M059J (cell line): ENCODE data around the gene DDX41. TPM values are rescaled to one million over a fixed set of nuclear protein-coding genes. Genes with fewer than 3 reads are reported as not detected.
"Not testable (repeated sequence)": the region's sequence is repeated elsewhere in the genome, so short reads cannot be mapped to it uniquely, and the experiment has no call there.

Experiments
- DNase-seq: peaks from one replicate; pipeline ENCODE4 v3.0.0-alpha.2; 2012; ENCODE audit warnings: low read depth
- total RNA-seq: library from RNA; depleted of rRNA; stranded (reverse); fragments of >200 nt; shearing (Covaris generic); gene quantifications from 2 replicates; pipeline ENCODE4 v1.2.3, GENCODE V29; 2014

The DDX41 gene
- total RNA-seq, 1 experiment from 2014 or later = 103 TPM

DNA sequence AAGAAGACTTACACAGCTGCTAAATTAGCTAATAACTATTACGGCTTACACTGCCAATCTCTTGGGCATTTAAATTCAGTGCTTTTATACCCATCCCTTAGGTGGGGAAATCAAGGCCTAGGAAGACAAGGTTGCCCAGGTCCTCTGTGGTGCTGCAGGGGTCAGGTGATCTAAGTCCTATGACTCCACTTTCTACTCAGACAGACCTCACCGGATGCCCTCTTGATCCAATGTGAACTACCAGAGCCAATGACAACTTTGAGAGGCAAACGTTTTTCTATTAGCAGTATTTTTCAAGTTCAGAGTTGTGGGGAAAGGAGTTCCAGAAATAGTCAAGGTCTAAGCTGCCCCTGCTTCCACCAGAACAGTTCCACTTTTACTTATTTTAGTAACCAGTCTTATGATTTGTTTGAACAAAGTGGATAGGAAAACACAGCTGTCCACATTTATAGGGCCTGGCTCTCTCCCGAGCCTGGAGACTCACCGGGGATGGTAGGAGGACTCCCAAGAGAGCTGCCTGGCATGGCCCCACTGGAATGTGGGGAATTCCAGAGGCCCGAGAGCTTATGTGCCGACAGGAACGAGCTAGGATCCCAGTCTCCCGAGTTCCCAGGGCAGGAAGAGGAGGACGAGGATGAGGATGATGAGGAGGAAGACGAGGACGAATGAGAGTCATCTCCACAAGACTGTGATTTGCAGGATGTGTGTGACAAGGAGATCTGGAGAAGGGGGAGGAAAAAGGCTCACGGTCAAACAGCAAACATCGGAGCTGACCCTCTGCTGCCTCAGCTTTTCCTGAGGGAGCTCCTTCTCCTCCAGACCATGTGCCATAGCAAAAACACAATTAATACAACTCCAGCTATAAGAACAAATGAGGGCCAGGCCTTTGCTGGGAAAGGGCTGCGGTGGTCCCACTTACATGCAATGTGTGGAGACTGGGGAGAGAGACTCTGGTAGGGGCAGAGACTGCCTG is 20.9 kb upstream of the DDX41 start:
- DNase-seq = peak; percentile 70

DNA sequence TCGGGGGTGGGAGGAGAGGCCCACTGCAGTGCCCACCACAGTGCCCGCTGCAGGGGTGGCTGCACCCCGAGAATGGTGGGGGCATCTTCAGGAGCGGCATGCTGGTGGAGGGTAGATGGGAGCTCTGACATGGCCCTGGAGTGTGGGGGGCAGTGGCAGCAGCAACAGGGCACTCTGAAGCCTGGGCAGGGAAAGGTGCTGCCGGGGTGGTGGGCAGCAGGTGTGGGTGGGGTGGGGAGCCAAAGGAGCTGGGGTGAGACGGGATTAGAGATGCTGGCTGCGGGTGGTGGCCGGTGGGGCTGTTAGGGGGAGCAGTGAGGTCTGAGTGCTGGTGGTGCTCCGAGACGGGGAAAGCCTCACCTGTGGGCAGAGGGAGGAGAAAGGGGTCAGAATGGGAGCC is 19.6 kb upstream of the DDX41 start:
- DNase-seq = no peak

DNA sequence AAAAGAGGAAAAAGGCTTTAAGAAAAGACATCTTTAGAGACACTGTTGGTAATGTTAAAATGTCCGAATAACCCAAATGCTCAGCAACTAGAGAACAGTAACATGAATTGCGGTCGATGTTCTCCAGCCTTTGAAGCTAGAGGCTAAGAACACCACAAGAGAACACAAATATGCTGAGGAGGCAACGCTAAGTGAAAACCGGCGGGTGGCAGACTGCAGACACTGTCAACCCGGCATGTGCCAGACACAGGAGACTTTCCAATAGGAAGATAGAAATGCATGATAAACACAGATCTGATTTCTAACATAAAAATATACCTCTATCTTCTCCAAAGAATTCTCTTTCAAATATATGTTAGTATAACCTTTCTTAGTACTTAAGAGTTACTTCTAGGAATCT is 18.4 kb upstream of the DDX41 start:
- DNase-seq = no peak

DNA sequence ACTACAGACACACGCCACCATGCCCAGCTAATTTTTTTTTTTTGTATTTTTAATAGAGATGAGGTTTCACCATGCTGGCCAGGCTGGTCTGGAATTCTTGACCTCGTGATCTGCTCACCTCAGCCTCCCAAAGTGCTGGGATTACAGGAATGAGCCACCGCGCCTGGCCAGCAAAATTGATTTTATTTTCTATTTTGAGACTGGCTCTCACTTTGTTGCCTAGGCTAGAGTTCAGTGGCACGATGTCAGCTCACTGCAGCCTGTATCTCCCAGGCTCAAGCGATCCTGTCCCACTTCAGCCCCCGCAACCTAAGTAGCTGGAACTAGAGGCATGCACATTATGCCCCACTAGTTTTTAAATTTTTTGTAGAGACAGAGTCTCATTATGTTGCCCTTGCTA is 17.7 kb upstream of the DDX41 start:
- not testable (repeated sequence) for DNase-seq

DNA sequence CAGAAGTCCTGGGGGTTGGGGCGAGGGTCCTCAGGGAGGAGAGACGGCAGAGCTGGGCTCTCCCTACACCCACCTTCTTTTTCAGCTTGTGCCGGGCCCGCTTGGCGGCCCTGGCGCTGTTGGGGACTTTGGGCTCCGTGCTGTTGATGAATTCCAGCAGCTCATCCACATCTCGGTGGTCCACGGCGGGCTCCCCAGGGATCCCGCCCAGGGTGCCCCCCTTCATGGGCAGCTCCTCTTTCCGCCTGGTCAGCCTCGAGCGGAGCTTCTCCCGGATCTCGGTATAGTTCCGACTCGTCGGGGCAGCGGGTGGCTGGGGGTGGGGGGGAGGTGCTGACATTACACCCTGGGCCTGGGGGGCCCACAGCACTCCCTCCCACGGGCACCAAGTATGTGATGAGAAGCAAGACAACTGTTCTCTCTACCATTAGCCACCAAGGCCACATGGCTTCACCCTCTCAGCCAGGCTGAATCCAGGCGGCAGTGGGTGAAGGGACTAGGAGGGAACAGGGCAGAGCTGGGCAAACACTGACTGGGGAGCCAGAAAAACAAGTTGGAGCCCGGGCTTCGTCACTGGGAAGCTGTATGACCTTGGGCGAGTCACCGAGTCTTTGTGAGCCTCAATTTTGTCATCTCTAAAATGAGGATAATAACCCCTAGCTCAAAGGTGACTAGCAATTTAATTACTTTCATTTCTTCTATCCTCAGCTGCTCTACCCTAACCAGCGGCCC is 14.6 kb upstream of the DDX41 start:
- DNase-seq = no peak

DNA sequence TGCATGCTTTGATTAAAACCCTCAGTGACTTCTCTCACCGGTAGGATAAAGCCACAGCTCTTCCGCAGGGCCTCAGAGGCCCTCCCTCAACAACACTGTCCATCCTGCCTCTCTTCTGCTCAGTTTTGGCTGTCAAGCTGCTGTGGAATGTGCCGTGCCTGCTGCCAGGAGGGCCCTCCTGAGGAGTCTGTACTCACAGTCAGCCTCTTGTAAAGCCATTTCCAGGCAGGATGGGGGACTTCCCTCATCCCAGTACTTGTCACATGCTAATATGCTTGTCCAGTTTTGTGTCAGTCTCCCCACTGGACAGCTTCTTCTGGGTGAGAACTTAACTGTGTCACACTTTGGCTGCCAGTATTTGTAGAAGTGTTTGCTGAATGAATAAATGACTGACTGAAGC is 13.9 kb upstream of the DDX41 start:
- no peak for DNase-seq

DNA sequence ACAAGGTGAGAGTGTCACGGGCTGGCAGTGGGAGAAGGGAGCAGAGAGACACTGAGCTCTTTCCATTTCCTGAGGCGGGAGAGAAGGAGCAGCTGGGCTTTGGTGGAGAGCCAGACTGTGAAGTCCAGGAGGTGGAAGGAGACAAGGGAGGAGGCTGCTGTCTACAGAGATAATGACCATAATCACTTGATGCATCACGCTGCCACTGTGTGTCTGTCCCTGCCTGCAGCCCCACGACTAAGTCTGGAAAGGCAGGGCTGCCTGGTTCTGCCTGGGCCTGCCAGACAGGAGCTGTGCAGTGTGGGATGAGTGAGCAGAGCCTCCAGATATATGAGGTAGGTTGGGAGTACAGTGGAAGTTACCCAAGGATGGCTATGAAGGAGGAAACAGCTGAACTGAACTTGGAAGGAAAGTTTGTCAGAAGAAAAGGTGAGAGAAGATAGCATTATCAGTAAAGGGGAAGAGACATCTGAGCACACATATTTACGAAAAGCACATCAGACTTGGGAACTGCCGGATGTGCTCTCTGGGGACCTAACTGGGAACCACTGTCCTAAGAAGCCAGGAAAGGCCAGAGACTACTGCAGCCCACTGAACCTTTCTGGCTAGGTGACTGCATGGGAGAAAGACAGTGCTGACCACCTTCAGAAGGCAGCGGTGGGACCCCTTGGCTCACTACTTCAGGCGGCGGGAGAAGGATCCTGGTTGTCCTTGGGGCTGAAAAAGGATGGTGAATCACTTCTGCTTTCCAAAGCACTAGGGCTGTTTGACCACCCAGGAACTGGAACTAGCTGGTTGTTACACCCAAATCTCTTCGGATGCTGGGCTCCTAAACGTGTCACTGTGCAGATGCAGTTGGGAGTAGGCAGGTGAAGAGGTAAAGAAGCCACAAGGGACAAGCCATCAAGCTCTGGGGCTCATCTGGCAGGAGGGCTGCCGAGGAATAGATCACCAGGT is 12.8 kb upstream of the DDX41 start:
- no peak for DNase-seq

DNA sequence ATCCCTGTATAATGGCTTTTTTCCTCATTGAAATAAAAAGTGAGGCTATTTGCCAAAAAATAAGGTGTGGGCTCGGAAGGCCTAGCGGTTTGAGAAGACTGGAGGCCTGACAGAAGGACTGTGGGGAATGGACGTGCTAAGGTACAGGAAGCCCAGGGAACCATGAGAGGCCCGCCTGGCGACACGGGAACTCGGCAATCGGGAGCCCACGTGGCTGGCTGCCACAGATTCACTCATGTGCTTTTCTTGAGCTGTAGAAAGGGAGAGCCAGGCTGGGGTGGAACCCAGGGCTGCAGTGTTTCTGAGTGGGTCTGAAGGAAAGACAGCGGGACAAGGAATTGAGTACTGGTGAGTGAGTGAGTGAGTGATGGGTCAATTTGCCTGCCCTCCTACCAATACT is 11.9 kb upstream of the DDX41 start:
- DNase-seq = no peak

DNA sequence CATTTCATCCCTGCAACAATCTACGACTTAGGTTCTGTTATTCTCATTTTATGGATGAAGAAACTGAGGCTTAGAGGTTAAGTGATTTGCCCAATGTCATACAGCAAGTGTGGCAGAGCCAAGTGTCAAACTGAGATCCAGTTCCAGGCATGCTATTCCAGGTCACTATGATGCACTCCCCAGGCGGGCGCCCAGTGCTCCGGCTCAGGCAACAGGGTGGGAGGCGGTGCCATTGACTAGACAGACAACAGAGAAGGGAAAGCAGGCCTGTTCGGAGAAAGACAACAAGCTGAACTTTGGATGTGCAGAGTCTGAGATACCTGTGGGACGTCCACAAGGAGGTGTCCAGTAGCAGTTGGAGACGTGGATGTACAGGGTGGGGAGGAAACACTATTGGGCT is 10.8 kb upstream of the DDX41 start:
- DNase-seq = no peak

DNA sequence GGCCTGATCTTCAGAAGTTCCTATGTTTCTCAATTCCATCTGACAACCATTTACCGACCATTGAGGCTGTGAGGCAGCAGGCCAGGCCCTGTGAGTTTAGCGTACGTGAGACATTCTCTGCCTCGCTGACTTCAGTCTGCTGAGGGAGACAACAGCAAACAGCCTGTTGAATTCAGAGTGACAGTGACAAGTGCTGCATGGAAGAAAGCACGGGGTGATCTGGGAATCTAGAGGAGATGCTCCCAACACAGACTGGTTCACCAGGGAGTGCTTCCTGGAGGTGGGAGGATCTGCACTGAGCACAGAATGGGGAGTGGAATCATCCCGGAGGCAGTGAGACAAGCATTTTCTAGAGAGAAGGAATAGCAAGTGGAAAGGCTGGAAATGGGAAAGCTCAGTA is 10.0 kb upstream of the DDX41 start:
- DNase-seq = no peak

DNA sequence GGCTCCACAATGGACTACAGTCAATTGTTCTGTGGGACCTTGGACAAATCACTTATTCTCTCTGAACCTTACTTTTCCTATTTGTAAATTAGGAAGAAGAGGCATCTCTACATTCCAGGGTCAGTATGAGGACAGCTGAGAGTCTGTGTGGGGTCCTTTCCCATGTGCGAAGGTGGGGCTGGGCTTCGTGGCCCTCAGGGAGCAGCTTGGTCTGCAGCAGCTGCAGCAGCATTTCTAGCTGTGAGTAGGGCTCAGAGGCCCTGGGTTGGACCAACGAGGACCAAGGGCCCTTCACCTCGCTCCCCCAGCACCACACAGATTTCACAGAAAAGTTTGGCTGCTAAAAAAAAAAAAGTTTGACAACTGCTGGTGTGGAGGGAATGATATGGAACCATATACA is 9.4 kb upstream of the DDX41 start:
- no peak for DNase-seq

DNA sequence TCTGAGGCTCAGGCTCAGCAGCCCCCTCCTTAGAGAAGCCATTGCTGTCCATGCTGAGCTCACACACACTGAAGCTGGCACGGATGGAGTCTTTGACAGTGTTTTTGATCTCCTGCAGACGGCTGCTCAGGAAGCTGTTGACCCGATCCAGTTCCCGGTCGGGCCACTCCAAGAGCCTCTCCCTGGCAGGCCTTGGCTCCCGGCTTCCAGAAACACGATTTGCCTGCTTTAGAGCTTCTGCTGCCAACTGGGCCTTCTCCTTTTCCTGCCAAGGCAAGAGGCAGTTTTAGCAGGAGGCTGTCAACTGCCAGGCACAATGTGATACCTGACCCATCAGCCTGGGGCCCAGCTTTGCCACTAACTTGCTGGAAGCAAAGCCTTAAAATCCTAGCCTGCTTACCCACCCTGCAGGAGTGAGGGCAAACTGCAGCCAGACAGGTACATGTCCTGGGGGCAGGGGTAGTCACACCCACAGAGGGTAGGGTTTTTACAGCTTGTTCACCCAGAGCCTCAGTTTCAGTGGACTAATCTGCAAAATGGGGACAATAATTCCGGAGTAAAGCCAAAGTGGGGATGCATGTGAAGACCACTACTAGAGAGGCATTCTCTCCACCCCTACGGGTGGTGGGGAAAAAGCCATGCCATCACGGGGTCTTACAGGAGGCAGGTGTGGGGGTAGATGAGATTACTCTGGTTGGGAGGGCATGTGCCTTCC is 8.3 kb upstream of the DDX41 start:
- DNase-seq = no peak

DNA sequence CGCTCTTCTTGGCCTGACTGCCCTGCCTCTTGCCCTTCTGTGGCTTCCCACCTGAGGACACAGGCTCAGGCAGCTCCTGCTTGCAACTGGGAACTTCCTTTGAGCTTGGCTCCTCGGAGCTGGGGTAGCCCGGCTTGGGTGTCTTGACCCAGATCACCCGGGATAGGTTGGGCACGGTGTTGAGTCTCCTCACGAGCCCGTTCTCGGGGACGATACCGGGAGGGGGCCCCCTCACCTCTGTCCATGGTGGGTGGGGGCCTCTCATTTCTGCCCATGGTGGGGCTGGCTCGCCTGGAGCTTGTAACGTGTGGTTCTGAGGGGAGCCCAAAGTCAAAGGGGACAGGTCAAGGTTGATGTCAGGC is 7.8 kb upstream of the DDX41 start:
- no peak for DNase-seq

DNA sequence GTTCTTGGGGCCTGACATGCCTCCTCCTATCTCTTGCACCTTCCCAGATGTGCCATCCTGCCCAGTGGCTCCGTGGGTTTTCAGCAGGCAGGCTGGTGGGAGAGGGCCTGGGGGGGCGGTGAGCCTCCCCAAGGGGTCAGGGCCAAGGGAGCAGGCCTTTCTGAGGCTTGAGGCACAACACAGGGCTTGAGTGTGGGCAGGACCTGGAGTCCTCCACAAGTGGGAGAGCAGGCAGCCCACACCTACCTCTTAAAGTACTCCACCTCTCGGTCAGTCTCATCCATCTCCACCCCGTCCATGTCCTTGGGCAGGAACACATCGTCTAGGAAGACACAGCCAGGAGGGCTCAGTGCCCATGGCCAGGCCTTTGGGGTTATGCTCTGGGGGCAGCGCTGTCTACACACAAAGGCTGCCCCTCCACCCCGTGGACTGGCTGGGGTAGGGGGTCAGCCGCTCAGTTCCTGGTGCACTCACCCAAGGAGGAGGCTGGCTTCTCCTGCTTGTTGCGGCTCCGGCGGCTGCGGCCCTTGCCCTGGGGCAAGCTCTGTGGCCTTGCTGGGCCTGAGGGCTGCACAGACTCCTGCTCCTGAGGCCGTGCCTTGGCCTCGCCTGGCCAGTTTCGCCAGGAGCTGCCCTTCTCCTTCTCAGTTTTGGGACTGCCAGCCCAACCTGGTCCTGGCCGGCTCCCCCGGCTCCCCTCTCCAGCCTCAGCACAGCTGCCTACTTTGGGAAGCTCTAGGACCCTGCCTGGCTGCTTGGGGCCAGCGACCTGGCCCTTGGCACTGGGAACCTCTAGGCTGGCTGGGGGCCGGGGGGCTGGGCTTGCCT is 7.2 kb upstream of the DDX41 start:
- DNase-seq = no peak

DNA sequence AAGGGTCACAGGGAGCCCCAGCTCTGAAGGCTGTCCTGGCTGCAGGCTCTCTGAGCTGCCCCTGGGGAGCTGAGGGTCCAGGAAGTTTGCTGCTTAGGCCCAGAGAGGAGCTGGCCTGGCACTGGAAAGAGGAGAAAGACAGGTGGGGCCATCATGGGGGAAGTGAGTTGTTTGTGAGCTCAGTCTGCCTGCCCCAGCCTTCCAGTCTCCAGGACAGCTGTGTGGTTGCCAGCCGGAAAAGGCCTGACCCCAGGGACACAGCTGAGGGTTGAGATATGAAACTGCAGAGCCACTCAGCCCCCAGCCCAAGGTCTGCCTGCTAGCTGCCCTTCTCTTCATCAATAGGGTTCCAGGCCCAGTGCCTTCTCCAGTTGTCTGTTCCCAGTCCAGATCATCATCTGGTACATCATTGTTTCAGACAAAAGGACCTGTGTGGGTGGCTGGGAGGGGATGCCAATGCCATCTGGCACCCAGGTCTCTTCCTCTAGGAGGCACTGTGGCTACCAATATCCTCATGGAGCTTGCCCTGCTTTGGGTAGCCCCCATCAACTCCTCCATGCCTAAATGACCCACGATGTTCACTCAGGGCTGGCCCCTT is 4.3 kb upstream of the DDX41 start:
- no peak for DNase-seq

DNA sequence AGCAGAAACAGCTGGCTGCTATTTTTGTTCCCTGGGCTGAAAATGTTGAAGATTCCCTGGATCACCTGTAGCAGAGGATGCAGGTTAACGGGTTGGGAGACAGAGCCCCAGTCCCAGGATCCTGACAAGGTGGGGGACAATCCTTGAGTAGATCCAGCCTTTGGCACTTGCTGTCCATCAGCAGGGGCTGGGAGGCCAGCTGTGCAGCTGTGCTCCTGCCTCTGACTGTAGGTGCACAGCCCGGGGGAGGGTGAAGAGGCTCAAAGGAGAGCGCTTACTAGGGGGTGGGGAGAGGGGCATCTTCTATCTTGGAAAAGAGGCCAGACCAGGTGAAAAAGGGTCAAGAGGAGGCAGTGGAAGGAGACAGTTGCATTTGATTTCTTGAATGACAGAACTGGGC is 3.5 kb upstream of the DDX41 start:
- DNase-seq = no peak

DNA sequence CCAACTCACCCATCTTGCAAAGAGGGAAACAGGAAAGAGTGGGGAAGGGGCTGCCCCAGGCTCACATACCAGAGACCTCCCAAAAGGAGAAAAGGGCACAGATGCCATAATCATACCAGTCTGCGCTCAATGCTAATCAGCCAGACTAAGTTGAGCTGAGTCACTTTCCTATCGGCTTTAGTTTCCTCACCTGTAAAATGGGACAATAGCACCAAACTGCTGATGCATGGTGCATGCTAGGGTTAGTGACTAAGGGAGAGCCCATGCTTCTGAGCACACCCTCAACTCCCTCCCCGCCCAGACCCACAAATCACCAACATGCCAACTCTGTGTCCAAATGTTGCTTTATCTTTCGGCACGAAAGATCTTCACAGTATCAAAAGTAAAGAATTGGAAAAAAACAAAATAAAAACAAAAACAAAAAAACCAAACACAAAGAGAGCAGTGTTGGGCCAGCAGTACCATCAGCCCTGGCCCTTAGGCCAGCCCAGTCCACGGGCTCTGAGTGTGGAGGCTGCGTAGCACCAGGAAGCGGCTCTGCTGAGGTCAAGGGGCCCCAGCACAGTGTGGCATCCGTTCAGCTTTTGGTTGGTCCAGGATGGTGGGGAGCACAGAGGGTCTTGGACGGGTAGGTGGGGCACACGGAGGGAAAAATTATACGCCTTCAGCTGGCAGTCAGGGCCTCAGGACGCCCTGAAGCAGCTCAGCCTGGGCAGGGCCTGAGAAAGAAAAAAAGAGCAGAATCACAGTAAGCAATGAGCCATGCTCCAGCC is 2.9 kb upstream of the DDX41 start:
- no peak for DNase-seq

DNA sequence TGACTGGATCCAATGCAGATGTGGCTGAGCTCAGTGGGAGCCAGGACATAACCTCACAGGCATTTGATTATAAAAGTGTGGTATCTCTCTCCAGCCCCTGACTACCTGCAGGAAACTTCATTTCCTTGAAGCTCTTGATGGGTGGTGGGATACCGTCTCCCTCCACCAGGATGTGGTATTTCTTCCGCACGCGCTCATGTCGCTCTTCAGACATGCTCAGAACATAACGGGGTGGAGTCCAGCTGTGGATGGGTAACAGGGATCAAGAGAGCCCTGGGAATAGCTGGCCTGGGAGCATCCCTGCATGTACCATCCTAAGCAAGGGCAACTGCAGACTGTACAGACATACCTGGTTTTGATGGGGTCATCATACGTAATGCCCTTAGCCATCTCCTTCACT is 1.2 kb downstream of the DDX41 start:
- DNase-seq = no peak

DNA sequence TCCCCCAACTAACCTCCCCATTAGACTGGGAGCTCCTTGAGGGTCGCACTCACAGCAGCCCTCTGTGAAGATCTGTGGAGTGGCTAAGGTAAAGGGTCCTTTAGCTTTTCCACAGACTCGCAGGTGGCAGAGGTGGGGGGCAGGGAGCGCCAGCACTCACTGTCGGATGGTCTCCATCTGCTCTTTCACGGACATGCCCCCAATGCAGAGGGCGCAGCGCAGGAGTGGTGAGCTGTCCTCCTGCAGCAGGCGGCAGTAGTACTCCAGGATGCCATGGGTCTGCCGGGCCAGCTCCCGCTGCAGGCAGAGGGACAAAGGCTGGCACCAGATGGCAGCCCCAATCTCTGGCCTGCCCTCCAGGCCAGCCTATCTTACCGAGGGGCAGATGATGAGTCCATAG is 2.2 kb downstream of the DDX41 start:
- no peak for DNase-seq
